ENCODE results near the gene TMC4.

GRCh38 chr19:54137699-54138488 is 35.1 kb downstream of the TMC4 start, which contains the start of gene CNOT3:
- TF ChIP-seq NFIC (IDR thresholded peaks at IDR 0.05) (no peak), EP300 (IDR thresholded peaks at IDR 0.05; ENCODE audit: borderline replicate concordance) (no peak), RAD21 (IDR thresholded peaks at IDR 0.05; ENCODE audit: low read depth) (no peak), TEAD4 (IDR thresholded peaks at IDR 0.05) (0 out of 2 replicates have a peak, but pooled peaks have one; percentile 1), EGR1 (IDR thresholded peaks at IDR 0.05) (peak; percentile 8; the same call in 1 of the 2 replicates), CEBPB (IDR thresholded peaks at IDR 0.05) (no peak), FOXM1 (IDR thresholded peaks at IDR 0.05; ENCODE audit: borderline replicate concordance, low read depth) (no peak)
- TF ChIP-seq, protein P1, sequence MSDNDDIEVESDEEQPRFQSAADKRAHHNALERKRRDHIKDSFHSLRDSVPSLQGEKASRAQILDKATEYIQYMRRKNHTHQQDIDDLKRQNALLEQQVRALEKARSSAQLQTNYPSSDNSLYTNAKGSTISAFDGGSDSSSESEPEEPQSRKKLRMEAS (IDR thresholded peaks at IDR 0.05): peak; percentile 84

All from Ishikawa (cell line).